22Rv1 (cell line): ENCODE results near the gene NIT1.

Source experiments
- H3K27ac ChIP-seq: fragments of 450-650 bp; 2 replicates; pipeline ENCODE4 v1.5.1; 2017
- CTCF ChIP-seq: fragments of 450-650 bp; IDR thresholded peaks from 2 replicates; pipeline ENCODE4 v1.5.1; 2017; ENCODE audit warnings: mild to moderate bottlenecking
- ZFX ChIP-seq: fragments of 450-650 bp; IDR thresholded peaks from 2 replicates; pipeline ENCODE4 v1.6.1; 2017; ENCODE audit warnings: antibody characterized with exemption, borderline replicate concordance

NIT1 gene

DNA sequence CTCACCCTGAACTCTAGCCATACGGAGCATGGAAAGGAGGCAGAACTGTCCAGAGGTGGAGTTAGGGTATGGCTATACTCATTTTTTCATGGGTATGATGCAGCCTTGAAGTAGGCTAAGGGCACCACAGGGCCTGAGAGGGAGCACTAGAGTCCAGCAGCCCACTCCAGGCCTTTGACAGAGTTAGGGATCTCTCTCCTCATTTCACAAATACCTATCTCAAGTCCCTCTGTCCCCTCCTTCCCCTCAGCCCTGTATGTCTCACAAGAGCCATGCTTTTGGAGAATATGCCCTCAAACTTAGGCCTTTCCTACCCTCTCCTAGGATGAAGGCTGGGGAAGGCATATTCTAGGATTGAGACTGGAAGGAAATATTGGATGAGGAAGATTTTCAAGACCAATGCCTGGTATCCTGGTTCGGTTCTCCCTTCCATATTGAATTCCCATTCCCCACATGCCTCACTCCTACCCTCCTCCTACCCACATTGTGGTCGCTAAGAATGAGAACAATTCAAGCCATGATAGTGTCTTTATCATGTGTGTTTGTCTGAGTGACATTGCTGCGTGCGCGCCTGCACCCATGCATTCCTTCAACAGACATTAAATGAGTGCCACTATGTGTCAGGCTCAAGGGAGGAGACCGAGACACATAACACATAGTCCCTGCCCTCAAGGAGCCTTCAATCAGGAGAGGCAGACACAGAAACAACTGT, 26.0 kb upstream of the NIT1 start:
- H3K27ac ChIP-seq, result no peak overlapping the region
- no peak for TF ChIP-seq ZFX
- no peak for TF ChIP-seq CTCF

DNA sequence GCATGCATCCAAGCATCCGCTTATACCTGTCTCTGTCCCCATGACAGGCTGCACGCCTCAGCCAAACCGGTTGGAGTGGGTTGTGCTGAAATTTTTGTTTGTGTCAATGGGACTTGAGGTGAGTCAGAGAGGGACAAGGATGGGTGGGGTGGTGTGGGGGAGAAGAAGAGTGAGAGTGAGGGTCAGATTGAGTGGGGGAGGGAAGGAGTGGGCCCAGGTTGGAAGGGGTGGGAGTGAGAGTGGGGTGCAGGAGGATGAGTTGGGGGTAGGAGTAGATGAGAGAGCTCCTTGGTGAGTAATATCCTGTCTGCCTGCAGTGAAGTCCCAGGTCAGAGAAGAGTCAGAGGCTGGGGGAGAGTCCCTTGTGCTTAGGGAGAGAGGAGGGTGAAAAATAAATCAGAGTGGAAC, 25.3 kb upstream of the NIT1 start:
- H3K27ac ChIP-seq, result no peak overlapping the region
- TF ChIP-seq CTCF (no peak), ZFX (no peak)

DNA sequence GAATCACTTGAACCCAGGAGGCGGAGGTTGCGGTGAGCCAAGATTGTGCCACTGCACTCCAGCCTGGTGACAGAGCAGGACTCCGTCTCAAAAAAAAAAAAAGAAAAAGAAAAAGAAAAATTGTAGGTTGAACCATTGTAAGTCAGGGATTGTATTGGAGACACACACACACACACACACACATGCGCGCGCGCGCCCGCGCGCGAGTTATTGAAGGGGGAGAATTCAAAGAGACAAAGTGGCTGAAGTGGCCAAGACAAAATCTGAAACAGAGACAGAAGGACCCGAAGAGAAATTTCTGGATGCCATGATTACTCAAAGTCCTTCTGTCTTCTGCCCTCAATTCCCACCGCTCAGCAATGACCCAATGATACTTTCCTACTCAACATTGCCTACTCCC, 23.4 kb upstream of the NIT1 start:
- no peak overlapping the region for H3K27ac ChIP-seq
- TF ChIP-seq CTCF (no peak), ZFX (no peak)

DNA sequence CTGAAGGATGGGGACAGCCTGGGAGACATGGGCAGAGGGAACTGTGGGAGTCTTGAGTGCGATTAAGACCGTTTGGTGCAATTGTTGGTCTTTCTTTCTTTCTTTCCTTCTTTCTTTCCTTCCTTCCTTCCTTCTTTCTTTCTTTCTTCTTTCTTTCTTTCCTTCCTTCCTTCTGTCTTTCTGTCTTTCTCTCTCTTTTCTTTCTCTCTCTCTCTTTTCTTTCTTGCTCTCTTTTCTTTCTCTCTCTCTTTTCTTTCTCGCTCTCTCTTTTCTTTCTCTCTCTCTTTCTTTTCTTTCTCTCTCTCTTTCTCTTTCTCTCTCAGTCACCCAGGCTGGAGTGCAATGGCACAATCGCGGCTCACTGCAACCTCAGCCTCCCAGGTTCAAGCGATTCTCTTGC, 22.7 kb upstream of the NIT1 start:
- no peak for TF ChIP-seq ZFX
- no peak for TF ChIP-seq CTCF
- no peak overlapping the region for H3K27ac ChIP-seq

DNA sequence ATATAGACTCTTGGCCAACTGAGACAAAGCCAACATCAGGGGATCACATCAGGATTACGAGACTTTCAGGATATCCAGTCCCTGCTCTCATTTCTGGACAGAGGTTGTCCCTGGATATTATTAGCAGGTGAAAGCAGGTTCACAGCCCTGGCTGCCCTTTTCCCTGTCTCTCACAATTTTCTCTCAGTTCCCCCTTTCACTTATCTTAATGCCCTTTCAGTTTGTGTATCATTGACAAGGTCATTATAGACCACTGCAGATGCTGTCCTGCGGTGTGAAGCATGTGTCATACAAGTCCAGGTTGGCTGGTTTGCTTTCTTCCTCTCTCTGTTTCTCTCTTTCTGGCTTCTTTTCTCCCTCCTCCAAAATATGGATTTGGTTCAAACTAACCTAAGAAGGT, 21.9 kb upstream of the NIT1 start:
- H3K27ac ChIP-seq, result no peak overlapping the region
- TF ChIP-seq ZFX (no peak), CTCF (no peak)

DNA sequence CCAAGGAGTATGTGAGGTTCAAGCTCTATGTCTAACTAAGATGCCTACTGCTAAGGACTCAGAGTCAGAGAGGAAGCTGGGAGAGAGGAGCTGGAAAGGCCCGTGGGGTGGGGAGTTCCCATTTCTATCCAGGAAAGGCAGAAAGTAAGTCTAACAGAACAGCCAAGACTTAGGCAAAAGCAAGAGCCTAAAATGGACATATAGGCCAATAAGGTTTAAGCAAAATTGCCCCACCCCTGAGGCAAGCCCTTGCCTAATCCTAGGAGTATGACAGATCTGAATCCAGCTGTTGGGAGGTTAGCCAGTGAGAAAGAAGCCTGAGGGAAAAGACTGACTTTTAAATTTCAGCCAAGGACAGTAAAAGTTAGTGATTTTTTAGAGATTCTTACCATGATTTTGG, 21.4 kb upstream of the NIT1 start:
- no peak overlapping the region for H3K27ac ChIP-seq
- TF ChIP-seq ZFX (no peak), CTCF (no peak)

- TF ChIP-seq CTCF (no peak), ZFX (0 out of 2 replicates have a peak, but pooled peaks have one; percentile 39)
Observed at GRCh38 chr1:161098210-161099068, 19.5 kb upstream of the NIT1 start, which contains the start of gene KLHDC9. Gene KLHDC9 (plus strand): TSS chr1:161098361. CDS start chr1:161098536, 175 bp downstream.

More at GRCh38 chr1:161098210-161099068, 19.5 kb upstream of the NIT1 start, which contains the start of gene KLHDC9:
- peak within 1 kb of the TSS; percentile 75 for H3K27ac ChIP-seq
